Prostate gland (tissue), 2 donors: ENCODE measurements around the gene TSEN15. TPM values are rescaled to one million over a fixed set of nuclear protein-coding genes. Genes with fewer than 3 reads are reported as not detected.

Source experiments
- DNase-seq: peaks from one replicate; pipeline ENCODE4 v3.0.0-alpha.2; 2019; ENCODE audit warnings: low spot score
- H3K27ac ChIP-seq, 2 donors: fragments of 200-600 bp; sonication (generic); 2 replicates each; pipeline ENCODE4 v1.5.1; 2017 to 2019
- H3K27me3 ChIP-seq: fragments of 200-600 bp; sonication (generic); replicated peaks from 2 replicates; pipeline ENCODE4 v1.5.1; 2019; ENCODE audit not compliant: insufficient read depth
- H3K36me3 ChIP-seq, 2 donors: fragments of 200-600 bp; sonication (generic); 1 replicate in 1 of 2; 2 replicates in 1 of 2; pipeline versions ENCODE4 v1.5.1 to v1.8.1; 2017 to 2019
- H3K4me1 ChIP-seq: fragments of 200-600 bp; sonication (generic); replicated peaks from 2 replicates; pipeline ENCODE4 v1.5.1; 2019
- H3K4me3 ChIP-seq, 2 donors: fragments of 200-600 bp; sonication (generic); 2 replicates each; pipeline ENCODE4 v1.5.1; 2017 to 2019
- H3K9me3 ChIP-seq: fragments of 200-600 bp; sonication (generic); 2 replicates; pipeline ENCODE4 v1.5.1; 2017
- POLR2A ChIP-seq: fragments of 450-650 bp; IDR thresholded peaks from one replicate; pipeline ENCODE4 v1.6.1; 2016; ENCODE audit warnings: antibody characterized with exemption, mild to moderate bottlenecking
- POLR2AphosphoS5 ChIP-seq: sonication (generic); formaldehyde crosslinking; IDR thresholded peaks from one replicate; pipeline ENCODE4 v1.6.1; 2017; ENCODE audit warnings: antibody characterized with exemption
- WGBS: methylation state at CpG from one replicate; pipeline ENCODE4 v1.1.5; 2018; 5-methylcytosine and 5-hydroxymethylcytosine counted together
- intact Hi-C: fragments of 100-400 bp; cut with DNase I; formaldehyde crosslinking; loops from one replicate; pipeline ENCODE4 v1.14.2; 2022
- total RNA-seq, 2 donors: library from RNA; depleted of rRNA; stranded (reverse); fragments of >200 nt; gene quantifications; one replicate each; pipeline ENCODE4 v1.1.0, GENCODE V29; 2016
- TF ChIP-seq, protein P1 (sequence below), 4 experiments: fragments of 200-600 bp in 2 of 4; fragments of 450-650 bp in 2 of 4; sonication (generic) in 2 of 4; IDR thresholded peaks; 1 replicate in 3 of 4; 2 replicates in 1 of 4; pipeline ENCODE4 v1.5.1; 2016 to 2019; ENCODE audit warnings: antibody characterized with exemption in 4 of 4, mild to moderate bottlenecking in 2 of 4, moderate library complexity in 2 of 4

The TSEN15 gene
- total RNA-seq, 2 donors from 2014 or later = 33.4 to 36.8 TPM

DNA sequence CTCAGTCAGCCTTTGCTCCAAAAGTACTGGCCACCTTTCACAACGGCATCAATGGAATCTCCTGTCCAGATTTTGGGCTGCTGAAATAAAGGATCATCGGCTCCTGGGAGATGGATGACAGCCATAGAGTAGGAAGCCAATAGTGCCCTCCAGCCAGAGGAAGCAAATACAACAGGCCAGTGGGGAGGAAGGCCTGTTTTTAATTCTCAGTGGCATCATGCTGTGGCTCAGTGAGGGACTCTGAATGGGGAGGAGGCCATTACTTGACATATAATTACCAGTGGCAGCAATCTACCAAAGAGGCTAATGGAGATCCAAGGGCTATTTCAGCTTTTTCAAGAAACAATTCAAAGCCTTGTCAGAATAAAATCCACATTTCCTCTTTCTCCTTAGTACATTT is 40.7 kb upstream of the TSEN15 start:
- Histone ChIP-seq H3K4me3 (no peak overlapping the region), H3K27me3 (no peaks in the 10 kb centered on the region), H3K9me3 (no peaks in the 10 kb centered on the region), H3K27ac (no peak overlapping the region), H3K4me1 (no peaks in the 10 kb centered on the region), H3K36me3 (no peaks in the 10 kb centered on the region)
- TF ChIP-seq, protein P1, sequence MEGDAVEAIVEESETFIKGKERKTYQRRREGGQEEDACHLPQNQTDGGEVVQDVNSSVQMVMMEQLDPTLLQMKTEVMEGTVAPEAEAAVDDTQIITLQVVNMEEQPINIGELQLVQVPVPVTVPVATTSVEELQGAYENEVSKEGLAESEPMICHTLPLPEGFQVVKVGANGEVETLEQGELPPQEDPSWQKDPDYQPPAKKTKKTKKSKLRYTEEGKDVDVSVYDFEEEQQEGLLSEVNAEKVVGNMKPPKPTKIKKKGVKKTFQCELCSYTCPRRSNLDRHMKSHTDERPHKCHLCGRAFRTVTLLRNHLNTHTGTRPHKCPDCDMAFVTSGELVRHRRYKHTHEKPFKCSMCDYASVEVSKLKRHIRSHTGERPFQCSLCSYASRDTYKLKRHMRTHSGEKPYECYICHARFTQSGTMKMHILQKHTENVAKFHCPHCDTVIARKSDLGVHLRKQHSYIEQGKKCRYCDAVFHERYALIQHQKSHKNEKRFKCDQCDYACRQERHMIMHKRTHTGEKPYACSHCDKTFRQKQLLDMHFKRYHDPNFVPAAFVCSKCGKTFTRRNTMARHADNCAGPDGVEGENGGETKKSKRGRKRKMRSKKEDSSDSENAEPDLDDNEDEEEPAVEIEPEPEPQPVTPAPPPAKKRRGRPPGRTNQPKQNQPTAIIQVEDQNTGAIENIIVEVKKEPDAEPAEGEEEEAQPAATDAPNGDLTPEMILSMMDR (IDR thresholded peaks at IDR 0.05) = no peak
- no peak for TF ChIP-seq POLR2AphosphoS5
- TF ChIP-seq POLR2A = no peak
- DNase-seq = no peak
- 96% methylated on average over 2 of the region's 2 CpGs for WGBS
- intact Hi-C loops = no loop called here

DNA sequence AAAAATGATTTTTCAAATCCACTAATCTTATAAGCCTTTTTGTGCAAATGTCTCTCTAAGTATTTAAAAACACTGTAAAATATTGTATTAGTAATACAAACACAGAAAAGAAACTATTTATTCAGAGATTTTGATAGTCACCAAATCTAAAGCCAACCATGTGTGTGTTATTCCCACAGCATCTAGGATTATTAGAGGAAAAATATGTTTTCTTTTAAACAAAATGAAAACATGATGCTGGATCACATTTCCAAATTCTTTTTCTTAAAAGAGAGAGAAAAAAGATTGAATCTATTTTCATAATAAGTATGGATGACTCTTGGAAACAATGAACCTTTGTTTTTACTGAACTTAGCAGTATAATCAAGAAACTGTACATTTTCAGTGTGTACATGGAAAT is 39.3 kb upstream of the TSEN15 start:
- H3K27me3 ChIP-seq = no peaks in the 10 kb centered on the region
- no peak for TF ChIP-seq POLR2AphosphoS5
- no peak overlapping the region for H3K27ac ChIP-seq
- intact Hi-C loops = no loop called here
- H3K9me3 ChIP-seq = no peaks in the 10 kb centered on the region
- H3K36me3 ChIP-seq = no peaks in the 10 kb centered on the region
- H3K4me3 ChIP-seq = no peak overlapping the region
- H3K4me1 ChIP-seq = no peaks in the 10 kb centered on the region
- DNase-seq = no peak

DNA sequence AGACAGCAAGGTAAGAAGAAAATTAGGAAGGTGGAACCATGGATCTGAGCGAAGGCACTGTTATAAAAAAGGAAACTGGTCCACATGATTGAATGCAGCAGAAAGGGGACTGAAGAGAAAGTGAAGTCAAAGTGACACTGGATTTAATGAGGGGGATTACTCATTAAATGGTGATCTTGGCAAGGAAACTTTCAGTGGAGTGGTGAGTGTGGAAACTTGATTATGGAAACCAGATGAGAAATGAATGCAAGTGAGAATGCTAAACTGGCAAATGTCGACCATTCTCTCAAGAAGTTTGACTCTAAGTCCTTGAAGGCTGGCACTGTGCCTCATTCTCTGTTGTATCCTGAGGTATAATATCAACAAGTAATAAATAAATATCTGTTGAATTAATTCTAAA is 37.3 kb upstream of the TSEN15 start:
- Histone ChIP-seq H3K27ac (no peak overlapping the region), H3K36me3 (no peaks in the 10 kb centered on the region), H3K4me3 (no peak overlapping the region), H3K4me1 (no peaks in the 10 kb centered on the region), H3K27me3 (no peaks in the 10 kb centered on the region), H3K9me3 (no peaks in the 10 kb centered on the region)
- intact Hi-C loops = no loop called here
- DNase-seq = no peak
- TF ChIP-seq, protein P1 (IDR thresholded peaks at IDR 0.05) = no peak
- TF ChIP-seq POLR2A (no peak), POLR2AphosphoS5 (no peak)
- WGBS = 92% methylated on average over 2 of the region's 2 CpGs

DNA sequence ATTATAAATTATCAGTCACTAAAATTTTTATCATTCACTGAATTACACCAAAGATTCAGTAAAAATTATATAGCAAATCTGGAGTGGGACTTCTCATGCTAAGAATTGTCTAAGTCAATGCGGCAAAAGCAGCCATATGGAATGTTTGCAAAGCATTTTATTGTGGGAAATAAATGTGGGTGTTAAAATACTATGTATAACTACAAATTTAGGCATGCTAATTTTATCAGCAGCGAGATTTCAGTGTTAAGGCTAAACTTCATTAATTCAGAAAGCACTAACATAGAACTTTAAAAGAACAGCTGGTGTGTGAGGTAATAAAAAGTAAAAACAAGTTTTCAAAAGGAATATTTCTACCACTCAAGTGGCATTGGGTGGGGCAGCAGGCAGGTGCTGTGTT is 35.4 kb upstream of the TSEN15 start:
- no peaks in the 10 kb centered on the region for H3K4me1 ChIP-seq
- no peak for TF ChIP-seq POLR2A
- TF ChIP-seq, protein P1 (IDR thresholded peaks at IDR 0.05) = no peak
- TF ChIP-seq POLR2AphosphoS5 = no peak
- intact Hi-C loops = no loop called here
- no peaks in the 10 kb centered on the region for H3K9me3 ChIP-seq
- WGBS = 87% methylated on average over 2 of the region's 2 CpGs
- H3K27ac ChIP-seq = no peak overlapping the region
- H3K27me3 ChIP-seq = no peaks in the 10 kb centered on the region
- no peaks in the 10 kb centered on the region for H3K36me3 ChIP-seq
- no peak for DNase-seq
- no peak overlapping the region for H3K4me3 ChIP-seq

DNA sequence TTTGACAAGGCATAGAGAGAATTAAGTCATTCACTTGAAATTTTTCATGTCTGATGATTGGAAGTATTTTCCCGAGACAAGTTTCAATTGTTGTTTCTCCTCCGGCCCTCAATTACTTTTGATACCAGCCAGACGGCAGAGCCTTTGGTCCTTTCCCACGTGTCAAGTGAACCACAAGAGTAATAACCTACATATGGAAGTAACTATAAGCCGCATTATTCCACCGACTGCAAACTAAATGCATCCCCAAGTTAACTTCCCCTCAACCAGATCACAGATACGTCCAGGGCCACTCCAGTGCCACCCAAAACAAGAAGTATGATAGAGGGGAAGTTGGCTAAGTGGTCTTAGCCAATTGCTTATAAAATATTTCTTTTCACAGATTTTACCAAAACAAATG is 34.2 kb upstream of the TSEN15 start:
- Histone ChIP-seq H3K27ac (no peak overlapping the region), H3K9me3 (no peaks in the 10 kb centered on the region), H3K4me1 (no peaks in the 10 kb centered on the region), H3K4me3 (no peak overlapping the region), H3K36me3 (no peaks in the 10 kb centered on the region), H3K27me3 (no peaks in the 10 kb centered on the region)
- WGBS = 83% methylated on average over 7 of the region's 7 CpGs
- intact Hi-C loops = no loop called here
- no peak for DNase-seq
- no peak for TF ChIP-seq POLR2A
- TF ChIP-seq, protein P1 (IDR thresholded peaks at IDR 0.05) = no peak
- TF ChIP-seq POLR2AphosphoS5 = no peak
